Astrocyte of the hippocampus (primary cell): ENCODE data around the gene GNG13.
A peak's percentile ranks its signal among the peaks of the same experiment; 100 is the strongest.

Source experiments
- DNase-seq: peaks from one replicate; pipeline ENCODE4 v3.0.0; 2011; ENCODE audit warnings: low read depth, low spot score

Gene GNG13

GRCh38 chr16:813916-814412 is 13.4 kb upstream of the GNG13 start:
- DNase-seq: no peak

- DNase-seq: peak; percentile 67
Measured at GRCh38 chr16:813204-813915, 12.8 kb upstream of the GNG13 start.

- DNase-seq: no peak
Measured at GRCh38 chr16:808085-808386, 7.5 kb upstream of the GNG13 start.

GRCh38 chr16:807347-808084 is 7.0 kb upstream of the GNG13 start:
- peak; percentile 98 for DNase-seq

GRCh38 chr16:805474-805873 is 4.9 kb upstream of the GNG13 start:
- no peak for DNase-seq

GRCh38 chr16:804193-805048 is 3.9 kb upstream of the GNG13 start:
- DNase-seq: no peak

GRCh38 chr16:803754-804080 is 3.2 kb upstream of the GNG13 start:
- no peak for DNase-seq

GRCh38 chr16:802914-803753 is 2.6 kb upstream of the GNG13 start:
- DNase-seq: no peak

GRCh38 chr16:802461-802860 is 1.9 kb upstream of the GNG13 start:
- DNase-seq: no peak

- DNase-seq: no peak
Measured at GRCh38 chr16:801584-802363, 1.2 kb upstream of the GNG13 start.

- DNase-seq: no peak
Measured at GRCh38 chr16:800834-801511, 439 bp upstream of the GNG13 start.

- DNase-seq: no peak
Measured at GRCh38 chr16:799111-799947, 1.2 kb downstream of the GNG13 start.

GRCh38 chr16:798666-799065 is 1.9 kb downstream of the GNG13 start:
- DNase-seq: no peak

GRCh38 chr16:797686-798085 is 2.8 kb downstream of the GNG13 start:
- no peak for DNase-seq

GRCh38 chr16:797120-797420 is 3.5 kb downstream of the GNG13 start:
- DNase-seq: no peak

- DNase-seq: no peak
Measured at GRCh38 chr16:796296-797119, 4.0 kb downstream of the GNG13 start.

GRCh38 chr16:795580-796229 is 4.8 kb downstream of the GNG13 start:
- DNase-seq: no peak

GRCh38 chr16:794853-795466 is 5.6 kb downstream of the GNG13 start:
- DNase-seq: no peak
